ENCODE results near the gene CDO1. TPM values are rescaled to one million over a fixed set of nuclear protein-coding genes. Genes with fewer than 3 reads are reported as not detected.

CDO1 gene
- total RNA-seq, 1 donor from 2014 or later = 36.0 TPM

DNA sequence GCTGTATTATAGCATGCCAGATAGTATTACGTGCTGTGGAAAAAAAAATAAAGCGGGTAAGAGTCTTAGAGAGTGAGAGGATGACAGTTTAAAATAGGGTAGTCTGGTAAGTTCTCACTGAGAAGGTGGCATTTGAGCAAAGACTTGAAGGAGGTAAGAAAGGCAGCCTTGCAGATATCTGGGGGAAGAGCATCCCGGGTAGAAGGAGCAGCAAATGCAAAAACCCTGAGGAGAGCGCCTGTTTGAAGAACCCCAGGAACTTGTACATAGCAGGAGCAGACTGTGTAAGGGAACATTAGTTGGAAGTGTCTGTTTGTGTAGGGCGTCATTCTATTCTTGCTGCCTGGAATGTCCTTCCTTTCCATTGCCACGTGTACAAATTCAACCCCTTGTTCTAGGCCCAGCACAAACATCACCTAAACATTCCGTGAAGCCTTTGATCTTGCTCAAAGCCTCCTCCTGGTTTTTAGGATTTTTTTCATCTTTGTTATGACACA lies 27.9 kb upstream of the CDO1 start:
- TF ChIP-seq, protein P1, sequence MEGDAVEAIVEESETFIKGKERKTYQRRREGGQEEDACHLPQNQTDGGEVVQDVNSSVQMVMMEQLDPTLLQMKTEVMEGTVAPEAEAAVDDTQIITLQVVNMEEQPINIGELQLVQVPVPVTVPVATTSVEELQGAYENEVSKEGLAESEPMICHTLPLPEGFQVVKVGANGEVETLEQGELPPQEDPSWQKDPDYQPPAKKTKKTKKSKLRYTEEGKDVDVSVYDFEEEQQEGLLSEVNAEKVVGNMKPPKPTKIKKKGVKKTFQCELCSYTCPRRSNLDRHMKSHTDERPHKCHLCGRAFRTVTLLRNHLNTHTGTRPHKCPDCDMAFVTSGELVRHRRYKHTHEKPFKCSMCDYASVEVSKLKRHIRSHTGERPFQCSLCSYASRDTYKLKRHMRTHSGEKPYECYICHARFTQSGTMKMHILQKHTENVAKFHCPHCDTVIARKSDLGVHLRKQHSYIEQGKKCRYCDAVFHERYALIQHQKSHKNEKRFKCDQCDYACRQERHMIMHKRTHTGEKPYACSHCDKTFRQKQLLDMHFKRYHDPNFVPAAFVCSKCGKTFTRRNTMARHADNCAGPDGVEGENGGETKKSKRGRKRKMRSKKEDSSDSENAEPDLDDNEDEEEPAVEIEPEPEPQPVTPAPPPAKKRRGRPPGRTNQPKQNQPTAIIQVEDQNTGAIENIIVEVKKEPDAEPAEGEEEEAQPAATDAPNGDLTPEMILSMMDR (IDR thresholded peaks at IDR 0.05) = no peak
- no peak for DNase-seq (ENCODE audit: low spot score in 2 of 2)
- no peaks in the 10 kb centered on the region for H3K9me3 ChIP-seq
- H3K4me1 ChIP-seq = peaks cover 5 to 20% of the 10 kb centered on the region in 2 donors
- peak overlapping the region; percentile 91 to 92 for H3K4me3 ChIP-seq
- intact Hi-C loops (cut with DNase I) = loop anchor here (5.0 kb wide), 3 partner anchors 243 to 677 kb away; partner anchors contain the start of genes CCDC112, COMMD10 and TRIM36
- H3K36me3 ChIP-seq = no peaks in the 10 kb centered on the region
- peak overlapping the region; percentile 41 to 70 for H3K27ac ChIP-seq
- no peaks in the 10 kb centered on the region for H3K27me3 ChIP-seq

DNA sequence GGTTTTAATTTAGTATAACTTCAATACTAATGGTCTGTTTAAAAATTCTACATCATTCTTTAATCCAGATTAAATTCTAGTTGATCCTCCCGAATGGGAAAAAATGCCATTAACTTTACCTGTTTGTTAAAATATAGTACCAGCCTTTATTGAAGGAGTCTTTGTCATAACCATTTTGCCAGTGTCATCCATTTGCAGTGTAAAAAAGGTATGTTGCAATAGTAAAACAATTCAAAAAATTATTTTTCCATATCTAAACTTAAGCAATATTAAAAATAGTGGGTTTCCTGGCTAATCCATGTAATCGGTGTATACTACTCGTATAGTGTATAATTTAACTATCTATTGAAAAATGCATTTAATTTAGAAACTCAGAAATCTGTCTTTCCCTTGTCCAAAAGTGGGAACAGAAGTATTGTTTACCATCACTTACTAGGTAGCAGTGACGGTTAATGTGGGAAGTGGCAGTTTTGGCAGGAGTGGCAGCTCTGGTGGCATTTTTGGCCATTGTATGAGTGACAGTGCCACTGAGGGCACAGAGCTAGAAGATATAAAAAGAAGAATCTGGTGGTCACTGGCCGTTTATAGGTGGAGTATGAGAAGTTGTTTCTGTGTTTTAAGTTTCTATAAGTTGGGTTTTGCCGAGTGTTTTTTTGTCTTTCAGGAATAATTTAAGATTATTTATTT lies 27.1 kb upstream of the CDO1 start:
- peaks cover 5 to 28% of the 10 kb centered on the region in 2 donors for H3K4me1 ChIP-seq
- DNase-seq (ENCODE audit: low spot score in 2 of 2) = no peak
- H3K27ac ChIP-seq = peak overlapping the region; percentile 41 to 70
- peak overlapping the region; percentile 91 to 92 for H3K4me3 ChIP-seq
- TF ChIP-seq, protein P1 (IDR thresholded peaks at IDR 0.05) = no peak
- H3K36me3 ChIP-seq = no peaks in the 10 kb centered on the region
- no peaks in the 10 kb centered on the region for H3K27me3 ChIP-seq
- no peaks in the 10 kb centered on the region for H3K9me3 ChIP-seq
- intact Hi-C loops (cut with DNase I) = loop anchor here (5.0 kb wide), 3 partner anchors 244 to 676 kb away; partner anchors contain the start of genes CCDC112, COMMD10 and TRIM36

DNA sequence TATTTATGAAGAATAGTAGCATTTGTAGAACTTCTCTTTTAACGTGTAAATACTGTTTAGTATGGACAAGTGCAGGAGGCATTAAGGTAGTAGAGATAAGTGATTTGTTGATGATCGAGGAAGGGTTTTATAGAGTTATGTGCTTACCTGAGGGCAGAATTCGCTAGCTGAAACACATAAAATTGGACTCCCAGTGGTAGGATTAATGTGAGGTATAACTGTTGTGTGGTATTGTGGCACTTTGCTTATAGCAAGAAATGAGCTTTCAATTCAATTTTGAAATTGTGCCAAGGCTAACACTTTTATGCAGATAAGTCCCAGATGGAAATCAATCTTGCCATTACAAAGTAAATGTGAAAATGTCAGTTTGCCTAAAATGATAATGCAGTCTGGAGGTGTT lies 26.5 kb upstream of the CDO1 start:
- Histone ChIP-seq H3K9me3 (no peaks in the 10 kb centered on the region), H3K4me1 (peaks cover 5 to 32% of the 10 kb centered on the region in 2 donors), H3K27ac (peak overlapping the region; percentile 94 to 96), H3K27me3 (no peaks in the 10 kb centered on the region), H3K36me3 (no peaks in the 10 kb centered on the region), H3K4me3 (peak overlapping the region; percentile 91 to 92)
- TF ChIP-seq, protein P1 (IDR thresholded peaks at IDR 0.05) = no peak
- intact Hi-C loops (cut with DNase I) = loop anchor here (5.0 kb wide), 3 partner anchors 244 to 676 kb away; partner anchors contain the start of genes CCDC112, COMMD10 and TRIM36
- no peak for DNase-seq (ENCODE audit: low spot score in 2 of 2)

DNA sequence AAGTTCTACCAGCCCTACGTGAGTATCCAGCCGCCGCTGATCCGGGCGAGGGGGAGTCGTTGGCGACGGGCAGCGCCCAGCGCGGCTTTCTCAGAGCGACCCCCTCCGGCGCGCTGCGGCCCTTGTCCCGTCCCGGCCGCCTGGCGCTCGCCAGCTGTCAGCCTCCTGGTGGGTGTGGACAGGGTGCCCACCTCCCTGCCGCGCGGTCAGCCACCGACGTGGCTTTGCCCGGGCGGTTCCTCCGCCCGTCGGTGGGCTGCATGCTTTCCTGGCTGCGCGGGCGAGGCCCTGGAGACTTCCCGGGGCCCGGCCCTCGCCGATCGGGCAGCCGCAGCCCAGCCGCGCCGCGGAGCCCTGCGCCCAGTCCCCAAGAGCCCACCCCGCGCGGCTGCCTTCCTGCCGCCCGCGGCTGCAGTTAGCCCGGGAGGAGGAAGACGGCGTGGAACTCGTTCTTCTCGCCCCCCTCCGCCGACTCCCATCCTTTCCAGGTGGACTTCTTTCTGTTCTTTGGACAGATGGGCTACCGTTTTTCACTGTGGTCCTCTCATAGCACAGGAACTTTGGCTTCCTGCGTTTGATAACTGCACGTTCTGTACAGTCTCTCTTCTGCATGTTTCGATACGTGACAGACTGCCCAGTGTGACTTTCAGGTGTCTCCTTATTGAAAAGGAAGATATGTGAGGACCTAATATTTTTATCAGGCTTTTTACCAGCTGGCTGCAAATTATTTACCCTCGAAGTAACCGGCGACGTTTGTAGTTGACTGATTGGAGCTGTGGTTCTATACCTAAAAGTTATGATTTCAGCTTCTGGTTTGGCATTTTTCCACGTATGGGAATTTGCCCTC lies 25.9 kb upstream of the CDO1 start:
- intact Hi-C loops (cut with DNase I) = loop anchor here (5.0 kb wide), 3 partner anchors 245 to 675 kb away; partner anchors contain the start of genes CCDC112, COMMD10 and TRIM36

More for the DNA sequence above, 25.9 kb upstream of the CDO1 start:
- DNase-seq (ENCODE audit: low spot score in 2 of 2) = no peak
- peak overlapping the region; percentile 91 to 92 for H3K4me3 ChIP-seq
- H3K4me1 ChIP-seq = peaks cover 5 to 36% of the 10 kb centered on the region in 2 donors
- H3K27me3 ChIP-seq = no peaks in the 10 kb centered on the region
- no peaks in the 10 kb centered on the region for H3K9me3 ChIP-seq
- peak overlapping the region; percentile 94 to 96 for H3K27ac ChIP-seq
- peaks cover 1 to 4% of the 10 kb centered on the region in 2 donors for H3K36me3 ChIP-seq
- TF ChIP-seq, protein P1 (IDR thresholded peaks at IDR 0.05) = peak in 2 of 3 experiments; percentile 31 to 33
